Measurements from ENCODE around the gene CASTOR1.

Gene CASTOR1

GRCh38 chr22:30284172-30284571 is 5.1 kb downstream of the CASTOR1 start:
- no peak for DNase-seq

GRCh38 chr22:30283342-30283741 is 6.0 kb downstream of the CASTOR1 start:
- DNase-seq = no peak

- DNase-seq = peak; percentile 48
Measured at GRCh38 chr22:30282616-30283046, 6.7 kb downstream of the CASTOR1 start.

GRCh38 chr22:30280505-30280904 is 8.8 kb downstream of the CASTOR1 start:
- no peak for DNase-seq

GRCh38 chr22:30279932-30280331 is 9.4 kb downstream of the CASTOR1 start:
- DNase-seq = no peak

GRCh38 chr22:30279046-30279788 is 10.1 kb downstream of the CASTOR1 start:
- peak; percentile 86 for DNase-seq

GRCh38 chr22:30277547-30278344 is 11.6 kb downstream of the CASTOR1 start:
- peak; percentile 76 for DNase-seq

- peak; percentile 25 for DNase-seq
Measured at GRCh38 chr22:30276039-30276438, 13.3 kb downstream of the CASTOR1 start.

- no peak for DNase-seq
Measured at GRCh38 chr22:30275625-30276024, 13.7 kb downstream of the CASTOR1 start.

GRCh38 chr22:30274437-30274812 is 14.9 kb downstream of the CASTOR1 start:
- DNase-seq = no peak

GRCh38 chr22:30273711-30274436 is 15.4 kb downstream of the CASTOR1 start:
- DNase-seq = no peak

GRCh38 chr22:30272781-30273601 is 16.3 kb downstream of the CASTOR1 start:
- peak; percentile 66 for DNase-seq

- peak; percentile 95 for DNase-seq
Measured at GRCh38 chr22:30270832-30271231, 18.5 kb downstream of the CASTOR1 start.

GRCh38 chr22:30268331-30268730 is 21.0 kb downstream of the CASTOR1 start:
- no peak for DNase-seq

GRCh38 chr22:30267382-30268302 is 21.7 kb downstream of the CASTOR1 start:
- peak; percentile 67 for DNase-seq

GRCh38 chr22:30266445-30267381 is 22.6 kb downstream of the CASTOR1 start, which contains the start of gene OSM:
TSS of gene OSM (minus strand) at chr22:30266851. CDS start at chr22:30266799, 52 bp downstream.
- DNase-seq = peak; percentile 92

GRCh38 chr22:30265823-30266444 is 23.4 kb downstream of the CASTOR1 start:
- peak; percentile 87 for DNase-seq

GRCh38 chr22:30265131-30265720 is 24.1 kb downstream of the CASTOR1 start:
- DNase-seq = no peak

- DNase-seq = no peak
Measured at GRCh38 chr22:30263883-30264282, 25.4 kb downstream of the CASTOR1 start.

Data from MV-4-11 (cell line).